ENCODE data around the gene RAB33B. TPM values are rescaled to one million over a fixed set of nuclear protein-coding genes. Genes with fewer than 3 reads are reported as not detected.

RAB33B gene
- total and polyA plus RNA-seq, 9 of the 15 experiments (the other 6 are each of a cell fraction or from before 2014, with no cell fraction given) = 1.7 to 3.7 (median 3.0) TPM

- TF ChIP-seq, protein P1, sequence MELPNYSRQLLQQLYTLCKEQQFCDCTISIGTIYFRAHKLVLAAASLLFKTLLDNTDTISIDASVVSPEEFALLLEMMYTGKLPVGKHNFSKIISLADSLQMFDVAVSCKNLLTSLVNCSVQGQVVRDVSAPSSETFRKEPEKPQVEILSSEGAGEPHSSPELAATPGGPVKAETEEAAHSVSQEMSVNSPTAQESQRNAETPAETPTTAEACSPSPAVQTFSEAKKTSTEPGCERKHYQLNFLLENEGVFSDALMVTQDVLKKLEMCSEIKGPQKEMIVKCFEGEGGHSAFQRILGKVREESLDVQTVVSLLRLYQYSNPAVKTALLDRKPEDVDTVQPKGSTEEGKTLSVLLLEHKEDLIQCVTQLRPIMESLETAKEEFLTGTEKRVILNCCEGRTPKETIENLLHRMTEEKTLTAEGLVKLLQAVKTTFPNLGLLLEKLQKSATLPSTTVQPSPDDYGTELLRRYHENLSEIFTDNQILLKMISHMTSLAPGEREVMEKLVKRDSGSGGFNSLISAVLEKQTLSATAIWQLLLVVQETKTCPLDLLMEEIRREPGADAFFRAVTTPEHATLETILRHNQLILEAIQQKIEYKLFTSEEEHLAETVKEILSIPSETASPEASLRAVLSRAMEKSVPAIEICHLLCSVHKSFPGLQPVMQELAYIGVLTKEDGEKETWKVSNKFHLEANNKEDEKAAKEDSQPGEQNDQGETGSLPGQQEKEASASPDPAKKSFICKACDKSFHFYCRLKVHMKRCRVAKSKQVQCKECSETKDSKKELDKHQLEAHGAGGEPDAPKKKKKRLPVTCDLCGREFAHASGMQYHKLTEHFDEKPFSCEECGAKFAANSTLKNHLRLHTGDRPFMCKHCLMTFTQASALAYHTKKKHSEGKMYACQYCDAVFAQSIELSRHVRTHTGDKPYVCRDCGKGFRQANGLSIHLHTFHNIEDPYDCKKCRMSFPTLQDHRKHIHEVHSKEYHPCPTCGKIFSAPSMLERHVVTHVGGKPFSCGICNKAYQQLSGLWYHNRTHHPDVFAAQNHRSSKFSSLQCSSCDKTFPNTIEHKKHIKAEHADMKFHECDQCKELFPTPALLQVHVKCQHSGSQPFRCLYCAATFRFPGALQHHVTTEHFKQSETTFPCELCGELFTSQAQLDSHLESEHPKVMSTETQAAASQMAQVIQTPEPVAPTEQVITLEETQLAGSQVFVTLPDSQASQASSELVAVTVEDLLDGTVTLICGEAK (IDR thresholded peaks at IDR 0.05) = no peak
- TF ChIP-seq, protein P1 (CRISPR knock-in tag; IDR thresholded peaks at IDR 0.05) = peak; percentile 78
- TF ChIP-seq POLR2AphosphoS2 (IDR thresholded peaks at IDR 0.05; ENCODE audit: low read length) = no peak
- peak; percentile 67 for TF ChIP-seq ZBTB33 (CRISPR knock-in tag; IDR thresholded peaks at IDR 0.05)
- 0 out of 2 replicates have a peak, but pooled peaks have one; percentile 6 for TF ChIP-seq ZNF384 (IDR thresholded peaks at IDR 0.05; ENCODE audit: low read depth, low read length)
These were observed 17.8 kb upstream of the RAB33B start (continued) for GRCh38 chr4:139436122-139436521.

All from K562 (cell line).